HAP-1 (cell line): ENCODE data around the gene SLC1A7.
A peak's percentile ranks its signal among the peaks of the same experiment; 100 is the strongest.
"Not testable (repeated sequence)": the region's sequence is repeated elsewhere in the genome, so short reads cannot be mapped to it uniquely, and the experiment has no call there.

Experiments used
- DNase-seq, 2 experiments: peaks; one replicate each; pipeline ENCODE4 v3.0.0-alpha.2; 2016 to 2020; ENCODE audit warnings: low spot score in 2 of 2
- H3K27me3 ChIP-seq: fragments of 250-450 bp; sonication (Bioruptor Pico); 2 replicates; pipeline ENCODE4 v1.5.1; 2020; ENCODE audit warnings: low read depth, mild to moderate bottlenecking, moderate library complexity
- H3K36me3 ChIP-seq: fragments of 250-450 bp; sonication (Bioruptor Pico); replicated peaks from 2 replicates; pipeline ENCODE4 v1.5.1; 2020; ENCODE audit warnings: mild to moderate bottlenecking
- H3K4me1 ChIP-seq: fragments of 250-450 bp; sonication (Bioruptor Pico); 2 replicates; pipeline ENCODE4 v1.5.1; 2020; ENCODE audit warnings: mild to moderate bottlenecking
- H3K4me3 ChIP-seq: fragments of 250-450 bp; sonication (Bioruptor Pico); 2 replicates; pipeline ENCODE4 v1.5.1; 2020; ENCODE audit warnings: mild to moderate bottlenecking, moderate library complexity
- H3K9me3 ChIP-seq: fragments of 250-450 bp; sonication (Bioruptor Pico); 2 replicates; pipeline ENCODE4 v1.5.1; 2020; ENCODE audit warnings: mild to moderate bottlenecking, moderate library complexity
- in situ Hi-C: fragments of 300-500 bp; cut with MboI; formaldehyde crosslinking; loops from 3 replicates; pipeline ENCODE4 v1.14.3; 2020; ENCODE audit warnings: low sequenced_read_pairs, inconsistent platforms, mixed read lengths

The SLC1A7 gene

DNA sequence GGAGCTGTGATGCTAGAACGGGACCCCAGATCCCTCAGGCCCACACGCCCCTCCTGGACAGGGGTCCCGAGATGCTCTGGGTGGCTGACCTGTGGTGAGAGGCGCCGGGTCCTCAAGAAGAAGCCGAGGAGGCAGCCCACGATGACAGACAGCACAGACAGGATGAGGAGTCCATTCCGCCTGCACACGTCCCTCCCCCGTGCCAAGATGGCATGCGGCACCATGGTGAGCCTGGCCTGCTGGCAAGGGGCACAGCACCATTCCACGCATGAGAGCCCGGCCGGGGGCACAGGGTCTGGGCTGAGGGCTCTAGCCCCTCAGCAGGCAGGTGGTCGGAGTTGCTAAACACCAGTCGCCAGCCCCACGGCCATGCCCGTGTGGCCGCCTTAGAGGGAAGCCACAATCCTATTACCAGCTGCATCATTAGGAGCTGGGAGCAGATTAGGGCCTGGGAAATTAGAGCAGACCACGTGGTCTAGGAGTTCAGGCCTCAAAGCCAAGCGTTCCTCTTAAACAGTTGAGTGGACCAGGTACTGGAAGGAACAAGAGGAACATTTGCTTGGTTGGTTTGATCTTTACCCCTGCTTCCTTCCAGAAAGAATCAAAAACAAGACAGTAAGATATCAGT, at the start of gene SLC1A7:
TSS of gene SLC1A7 (minus strand) at position 413 of the 628 bp plus-strand sequence. CDS start at position 224, 189 bp downstream.
- Histone ChIP-seq H3K27me3 (no peaks in the 10 kb centered on the region), H3K36me3 (no peaks in the 10 kb centered on the region), H3K4me3 (no peak within 1 kb of the TSS), H3K4me1 (peaks cover 2% of the 10 kb centered on the region), H3K9me3 (peaks cover 6% of the 10 kb centered on the region)
- DNase-seq: no peak
- in situ Hi-C loops: no loop called here

DNA sequence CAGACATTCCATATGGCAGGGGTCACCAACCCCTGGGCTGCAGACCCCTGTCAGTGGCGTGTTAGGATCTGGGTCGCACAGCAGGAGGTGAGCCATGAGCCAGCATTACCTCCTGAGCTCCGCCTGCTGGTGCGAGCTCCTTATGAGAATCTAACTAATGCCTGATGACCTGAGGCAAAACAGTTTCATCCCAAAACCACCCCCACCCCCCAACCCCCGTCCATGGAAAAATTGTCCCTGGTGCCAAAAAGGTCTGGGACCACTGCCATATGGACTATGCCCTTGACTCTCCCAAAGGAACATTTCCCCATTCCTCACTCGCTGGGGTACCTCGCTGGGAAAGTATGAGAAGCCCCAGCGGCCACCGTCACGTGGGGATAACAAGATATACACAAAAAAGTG, 47.8 kb upstream of the SLC1A7 start:
- in situ Hi-C loops: loop anchor here (25.0 kb wide), 1 partner anchor 278 kb away; the partner anchor contains the start of gene ECHDC2
- H3K4me3 ChIP-seq: no peak overlapping the region
- H3K4me1 ChIP-seq: no peaks in the 10 kb centered on the region
- H3K36me3 ChIP-seq: no peaks in the 10 kb centered on the region
- no peak for DNase-seq
- no peaks in the 10 kb centered on the region; the same call in none of the 2 replicates for H3K27me3 ChIP-seq
- H3K9me3 ChIP-seq: no peaks in the 10 kb centered on the region

- Histone ChIP-seq H3K4me3 (no peak overlapping the region), H3K36me3 (no peaks in the 10 kb centered on the region), H3K4me1 (no peaks in the 10 kb centered on the region), H3K27me3 (no peaks in the 10 kb centered on the region; the same call in none of the 2 replicates), H3K9me3 (no peaks in the 10 kb centered on the region)
- in situ Hi-C loops: loop anchor here (10.0 to 25.0 kb wide), 2 partner anchors 277 to 484 kb away; partner anchors contain the start of gene ECHDC2
- no peak for DNase-seq
These were observed 46.6 kb upstream of the SLC1A7 start for GRCh38 chr1:53189061-53189460.

DNA sequence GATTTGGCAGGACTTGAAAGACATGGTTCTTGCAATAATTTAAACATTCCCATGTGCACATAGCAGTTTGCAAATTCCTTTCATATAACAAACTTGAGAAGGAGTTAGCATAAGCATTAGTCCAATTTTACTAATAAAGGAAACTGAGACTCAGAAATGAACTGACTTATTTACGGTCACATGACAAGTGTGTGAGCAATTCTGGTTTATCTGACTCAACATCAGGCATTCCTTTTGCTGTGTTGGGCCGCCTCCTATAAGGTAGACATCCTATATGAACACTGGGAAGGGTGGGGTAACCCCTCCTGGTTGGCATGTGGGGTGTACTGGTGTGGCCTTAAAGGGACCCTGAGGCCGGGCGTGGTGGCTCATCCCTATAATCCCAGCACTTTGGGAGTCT, 45.7 kb upstream of the SLC1A7 start:
- no peaks in the 10 kb centered on the region for H3K4me1 ChIP-seq
- no peaks in the 10 kb centered on the region; the same call in none of the 2 replicates for H3K27me3 ChIP-seq
- no peak for DNase-seq
- H3K4me3 ChIP-seq: no peak overlapping the region
- H3K9me3 ChIP-seq: no peaks in the 10 kb centered on the region
- H3K36me3 ChIP-seq: no peaks in the 10 kb centered on the region
- in situ Hi-C loops: loop anchor here (10.0 to 25.0 kb wide), 2 partner anchors 276 to 483 kb away; partner anchors contain the start of gene ECHDC2

DNA sequence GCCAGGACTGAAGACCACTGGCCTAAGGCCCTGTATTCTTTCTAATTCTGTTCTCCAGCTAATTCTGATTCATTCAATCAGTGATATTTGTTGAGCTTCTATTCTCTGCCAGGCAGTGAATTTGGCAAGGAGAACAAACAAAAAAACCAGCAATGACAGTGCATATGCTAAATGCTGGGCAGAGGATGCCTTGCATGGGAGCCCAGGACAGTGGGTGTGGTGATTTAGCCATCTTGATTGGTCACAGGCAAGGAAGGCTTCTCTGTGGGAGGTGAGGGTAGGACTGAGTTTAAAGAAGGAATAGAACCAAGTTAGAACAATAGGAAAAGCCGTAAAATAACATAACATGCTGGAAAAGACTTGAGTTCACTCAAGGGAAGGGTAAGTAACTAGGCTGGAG, 45.0 kb upstream of the SLC1A7 start:
- H3K4me1 ChIP-seq: no peaks in the 10 kb centered on the region
- in situ Hi-C loops: loop anchor here (10.0 to 25.0 kb wide), 2 partner anchors 275 to 483 kb away; partner anchors contain the start of gene ECHDC2

GRCh38 chr1:53186533-53186932, 44.1 kb upstream of the SLC1A7 start:
- Histone ChIP-seq H3K36me3 (no peaks in the 10 kb centered on the region), H3K4me3 (no peak overlapping the region), H3K27me3 (no peaks in the 10 kb centered on the region; the same call in none of the 2 replicates), H3K9me3 (no peaks in the 10 kb centered on the region), H3K4me1 (no peaks in the 10 kb centered on the region)
- DNase-seq: no peak
- in situ Hi-C loops: loop anchor here (10.0 to 25.0 kb wide), 2 partner anchors 274 to 482 kb away; partner anchors contain the start of gene ECHDC2

More for the DNA sequence above, 45.0 kb upstream of the SLC1A7 start:
- H3K4me3 ChIP-seq: no peak overlapping the region
- DNase-seq: no peak
- no peaks in the 10 kb centered on the region for H3K36me3 ChIP-seq
- H3K9me3 ChIP-seq: no peaks in the 10 kb centered on the region
- H3K27me3 ChIP-seq: no peaks in the 10 kb centered on the region; the same call in none of the 2 replicates

- not testable (repeated sequence) for DNase-seq, H3K36me3 ChIP-seq, H3K4me3 ChIP-seq, H3K4me1 ChIP-seq, H3K27me3 ChIP-seq, H3K9me3 ChIP-seq
- in situ Hi-C loops: loop anchor here (10.0 to 25.0 kb wide), 2 partner anchors 274 to 481 kb away; partner anchors contain the start of gene ECHDC2
These were observed 43.5 kb upstream of the SLC1A7 start for GRCh38 chr1:53185955-53186297.

DNA sequence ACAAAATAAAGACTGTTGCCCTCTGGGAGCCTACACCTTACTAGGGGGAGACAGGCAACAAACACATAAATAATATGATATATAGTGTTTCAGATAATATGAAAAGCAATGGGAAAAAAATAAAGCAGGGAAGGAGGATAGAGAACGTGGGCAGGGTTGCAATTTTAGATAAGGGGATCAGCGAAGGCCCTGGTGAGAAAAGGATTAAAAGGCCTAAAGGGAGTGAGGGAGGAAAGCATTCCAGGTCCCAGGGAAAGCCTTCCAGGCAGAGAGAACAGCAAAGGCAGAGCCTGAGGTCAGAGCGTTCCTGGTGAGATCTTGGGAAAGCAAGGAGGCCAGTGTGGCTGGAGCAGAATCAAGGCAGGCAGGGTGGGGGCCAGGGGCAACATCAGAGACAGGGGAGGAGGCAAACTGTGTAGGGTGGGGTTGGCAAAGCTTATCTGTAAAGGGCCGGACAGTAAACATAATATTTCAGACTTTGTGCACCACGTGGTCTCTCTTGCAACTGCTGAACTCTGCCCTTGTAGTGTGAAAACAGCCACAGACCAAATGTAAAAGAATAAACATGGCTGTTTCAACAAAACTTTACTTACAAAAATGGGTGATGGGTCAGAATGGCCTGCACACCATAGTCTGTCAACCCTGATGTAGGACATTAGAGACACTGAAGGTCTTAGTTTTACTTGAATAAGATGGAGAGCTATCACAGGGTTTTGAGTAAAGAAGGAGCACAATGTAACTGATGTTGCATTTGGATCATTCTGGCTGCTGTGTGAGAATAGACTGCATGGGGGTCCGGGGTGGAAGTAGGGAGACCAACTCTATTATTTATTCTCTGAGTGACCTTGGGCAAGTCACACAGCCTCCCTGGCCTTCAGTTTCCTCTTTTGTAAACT, 40.9 kb upstream of the SLC1A7 start:
- no peaks in the 10 kb centered on the region; the same call in 1 of the 2 replicates for H3K27me3 ChIP-seq
- no peak overlapping the region for H3K4me3 ChIP-seq
- no peak for DNase-seq
- in situ Hi-C loops: loop anchor here (10.0 to 25.0 kb wide), 2 partner anchors 271 to 479 kb away; partner anchors contain the start of gene ECHDC2
- H3K4me1 ChIP-seq: no peaks in the 10 kb centered on the region
- no peaks in the 10 kb centered on the region for H3K9me3 ChIP-seq
- no peaks in the 10 kb centered on the region for H3K36me3 ChIP-seq

DNA sequence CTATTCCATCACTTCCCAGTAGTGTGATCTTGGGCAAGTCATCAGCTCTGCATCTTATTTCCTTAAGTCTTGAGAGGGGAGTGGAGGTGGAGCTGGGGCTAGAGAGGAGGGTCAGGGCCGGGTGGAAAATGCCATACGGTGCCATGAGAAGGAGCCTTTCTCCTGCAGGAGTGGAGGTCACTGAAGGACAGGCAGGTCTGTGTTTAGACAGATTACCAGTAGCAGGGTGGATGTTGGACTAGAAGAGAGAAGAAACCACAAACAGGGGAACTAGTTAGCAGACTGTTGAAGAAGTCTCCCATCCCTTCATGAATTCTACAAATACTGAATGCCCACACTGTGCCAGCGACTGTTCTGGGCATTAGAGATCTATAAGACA, 40.3 kb upstream of the SLC1A7 start:
- DNase-seq: no peak
- no peaks in the 10 kb centered on the region for H3K36me3 ChIP-seq
- in situ Hi-C loops: loop anchor here (10.0 to 25.0 kb wide), 2 partner anchors 270 to 478 kb away; partner anchors contain the start of gene ECHDC2
- no peaks in the 10 kb centered on the region for H3K9me3 ChIP-seq
- H3K27me3 ChIP-seq: no peaks in the 10 kb centered on the region; the same call in 1 of the 2 replicates
- no peaks in the 10 kb centered on the region for H3K4me1 ChIP-seq
- H3K4me3 ChIP-seq: no peak overlapping the region

GRCh38 chr1:53182111-53182593, 39.7 kb upstream of the SLC1A7 start:
- Histone ChIP-seq H3K36me3 (no peaks in the 10 kb centered on the region), H3K9me3 (no peaks in the 10 kb centered on the region), H3K4me3 (no peak overlapping the region), H3K27me3 (no peaks in the 10 kb centered on the region), H3K4me1 (no peaks in the 10 kb centered on the region)
- in situ Hi-C loops: loop anchor here (10.0 to 25.0 kb wide), 2 partner anchors 270 to 477 kb away; partner anchors contain the start of gene ECHDC2
- peak; percentile 68 to 92 for DNase-seq

DNA sequence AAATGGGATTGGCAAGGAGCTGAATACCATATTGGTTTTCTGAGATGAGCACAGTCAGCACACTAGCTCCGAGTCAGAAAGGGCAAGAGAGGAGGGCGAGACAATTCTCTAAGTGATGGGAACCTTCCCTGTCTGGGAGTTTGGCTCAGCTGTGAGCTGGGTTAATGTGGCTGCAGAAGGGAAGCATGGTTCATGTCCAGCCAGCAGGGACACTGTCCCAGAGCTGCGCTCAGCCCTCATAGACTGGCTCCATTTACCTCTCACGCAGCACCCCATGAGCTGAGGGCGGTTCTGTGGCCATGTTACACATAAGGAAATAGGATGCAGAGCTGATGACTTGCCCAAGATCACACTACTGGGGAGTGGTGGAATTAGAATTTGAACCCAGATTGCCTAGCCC, 38.5 kb upstream of the SLC1A7 start:
- Histone ChIP-seq H3K27me3 (no peaks in the 10 kb centered on the region), H3K36me3 (no peaks in the 10 kb centered on the region), H3K9me3 (no peaks in the 10 kb centered on the region), H3K4me3 (no peak overlapping the region), H3K4me1 (no peaks in the 10 kb centered on the region)
- DNase-seq: no peak
- in situ Hi-C loops: loop anchor here (10.0 to 25.0 kb wide), 2 partner anchors 269 to 476 kb away; partner anchors contain the start of gene ECHDC2

DNA sequence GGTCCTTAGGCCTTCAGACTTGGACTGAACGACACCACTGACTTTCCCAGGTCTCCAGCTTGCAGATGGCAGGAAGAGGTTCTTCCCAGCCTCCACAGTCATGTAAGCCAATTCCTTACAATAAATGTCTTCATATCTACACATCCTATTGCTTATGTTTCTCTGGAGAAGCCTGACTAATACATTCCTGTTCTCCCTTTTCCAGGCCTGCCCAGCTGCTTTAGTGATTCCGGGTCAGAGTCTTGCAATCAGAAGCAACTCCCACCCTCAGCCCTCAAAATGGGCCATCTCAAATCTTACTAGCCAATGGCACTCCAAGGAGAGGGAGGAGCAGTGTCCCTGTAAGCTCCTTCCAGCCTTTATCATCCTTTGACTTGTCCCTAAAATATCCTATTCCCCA, 37.8 kb upstream of the SLC1A7 start:
- no peak for DNase-seq
- in situ Hi-C loops: loop anchor here (10.0 to 25.0 kb wide), 2 partner anchors 268 to 475 kb away; partner anchors contain the start of gene ECHDC2
- Histone ChIP-seq H3K27me3 (no peaks in the 10 kb centered on the region), H3K9me3 (no peaks in the 10 kb centered on the region), H3K36me3 (no peaks in the 10 kb centered on the region), H3K4me1 (peaks cover 3% of the 10 kb centered on the region; the same call in 1 of the 2 replicates), H3K4me3 (no peak overlapping the region)

DNA sequence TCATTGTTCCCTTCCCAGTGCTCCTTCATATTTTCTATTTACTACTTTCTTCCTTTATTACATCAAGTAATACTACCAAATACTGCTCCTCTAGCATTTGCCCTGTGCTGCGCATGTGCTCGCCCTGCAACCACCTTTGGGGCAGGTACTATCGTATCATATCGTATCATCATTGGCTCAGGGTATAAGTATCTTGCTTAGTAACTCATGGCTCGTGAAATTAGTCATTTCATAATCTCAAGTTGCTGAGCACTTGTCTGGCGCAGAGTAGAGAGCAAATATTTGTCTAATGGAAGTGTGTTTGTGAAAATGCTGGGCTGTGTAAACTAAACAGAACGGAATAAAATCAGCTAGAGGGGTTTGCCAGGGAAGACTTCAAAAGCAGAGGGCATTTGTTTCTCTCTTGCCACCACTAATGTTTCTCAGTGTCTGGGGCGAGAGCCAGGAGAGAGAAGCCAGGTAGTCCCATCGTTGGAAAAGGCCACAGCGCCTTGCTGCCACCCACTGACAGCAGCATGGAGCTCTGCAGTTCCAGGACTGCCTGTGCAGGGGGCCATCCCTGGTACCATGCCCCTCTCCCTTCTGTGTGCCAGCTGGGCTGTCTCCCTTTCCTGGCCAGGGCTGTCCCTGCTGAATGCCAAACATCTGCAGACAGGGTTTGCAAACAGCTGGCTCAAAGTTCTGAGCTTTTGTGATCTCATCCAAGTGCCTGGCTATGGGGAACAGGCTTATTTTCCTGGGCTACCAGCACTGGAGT, 34.2 kb upstream of the SLC1A7 start:
- no peak overlapping the region for H3K4me3 ChIP-seq
- no peaks in the 10 kb centered on the region for H3K9me3 ChIP-seq
- in situ Hi-C loops: loop anchor here (25.0 kb wide), 1 partner anchor 264 kb away; the partner anchor contains the start of gene ECHDC2
- DNase-seq: no peak
- H3K4me1 ChIP-seq: peaks cover 6% of the 10 kb centered on the region
- no peaks in the 10 kb centered on the region for H3K36me3 ChIP-seq
- no peaks in the 10 kb centered on the region for H3K27me3 ChIP-seq
